Tibial artery (tissue), 4 donors: Measurements from ENCODE around the gene PTK7.

Experiments used
- DNase-seq, 2 donors: peaks; one replicate each; pipeline ENCODE4 v3.0.0-alpha.2; 2019
- H3K27ac ChIP-seq, 2 donors: fragments of 200-600 bp; sonication (generic) in 1 of 2; 1 replicate in 1 of 2; 2 replicates in 1 of 2; pipeline ENCODE4 v1.5.1; 2018 to 2019; ENCODE audit warnings: mild to moderate bottlenecking in 1 of 2
- H3K27me3 ChIP-seq, 2 donors: fragments of 200-600 bp; sonication (generic) in 1 of 2; one replicate each; pipeline versions ENCODE4 v1.5.1 to v1.6.0; 2016 to 2019
- H3K36me3 ChIP-seq, 3 donors: fragments of 200-600 bp; sonication (generic) in 2 of 3; one replicate each; pipeline ENCODE4 v1.5.1; 2016 to 2019; ENCODE audit warnings: mild to moderate bottlenecking in 2 of 3
- H3K4me1 ChIP-seq, 4 donors: fragments of 200-600 bp; sonication (generic) in 2 of 4; 1 replicate in 3 of 4; 2 replicates in 1 of 4; pipeline ENCODE4 v1.5.1; 2016 to 2019
- H3K4me3 ChIP-seq, 2 donors: fragments of 200-600 bp; sonication (generic) in 1 of 2; 1 replicate in 1 of 2; 2 replicates in 1 of 2; pipeline ENCODE4 v1.5.1; 2018 to 2019; ENCODE audit warnings: mild to moderate bottlenecking in 2 of 2
- H3K9me3 ChIP-seq, 3 donors: fragments of 200-600 bp; sonication (generic) in 1 of 3; one replicate each; pipeline ENCODE4 v1.5.1; 2016 to 2019
- CTCF ChIP-seq, 2 experiments: fragments of 200-600 bp in 1 of 2; fragments of 450-650 bp in 1 of 2; IDR thresholded peaks; one replicate each; pipeline ENCODE4 v1.5.1; 2017 to 2019; ENCODE audit warnings: antibody characterized with exemption in 2 of 2, mild to moderate bottlenecking in 1 of 2, moderate library complexity in 1 of 2
- intact Hi-C: fragments of 100-400 bp; cut with DNase I; formaldehyde crosslinking; loops from one replicate; pipeline ENCODE4 v1.15.0; 2023; ENCODE audit warnings: low total_unique reads

The PTK7 gene

GRCh38 chr6:43060755-43061633 is 15.1 kb upstream of the PTK7 start:
- TF ChIP-seq CTCF (IDR thresholded peaks at IDR 0.05), result no peak
- H3K27me3 ChIP-seq, result no peaks in the 10 kb centered on the region
- H3K4me3 ChIP-seq, result peak overlapping the region; percentile 76 to 92
- H3K9me3 ChIP-seq, result no peaks in the 10 kb centered on the region
- DNase-seq, result no peak
- peaks cover 4 to 30% (median 21%) of the 10 kb centered on the region in 4 donors for H3K4me1 ChIP-seq
- intact Hi-C loops, result no loop called here
- peak overlapping the region in 1 of 2 donors; percentile 91 for H3K27ac ChIP-seq
- peaks cover 5 to 60% (median 35%) of the 10 kb centered on the region in 3 donors for H3K36me3 ChIP-seq

- no peak for DNase-seq
- Histone ChIP-seq H3K9me3 (no peaks in the 10 kb centered on the region), H3K4me1 (peaks cover 4 to 30% (median 21%) of the 10 kb centered on the region in 4 donors), H3K4me3 (no peak overlapping the region), H3K27me3 (no peaks in the 10 kb centered on the region), H3K27ac (no peak overlapping the region), H3K36me3 (peaks cover 13 to 60% (median 35%) of the 10 kb centered on the region in 3 donors)
- intact Hi-C loops, result no loop called here
- no peak for TF ChIP-seq CTCF (IDR thresholded peaks at IDR 0.05)
These were observed 14.3 kb upstream of the PTK7 start for GRCh38 chr6:43061861-43062260.

- no peak for TF ChIP-seq CTCF (IDR thresholded peaks at IDR 0.05)
- H3K27me3 ChIP-seq, result no peaks in the 10 kb centered on the region
- no peak overlapping the region for H3K27ac ChIP-seq
- intact Hi-C loops, result no loop called here
- peak in 1 of 2 donors; percentile 39 for DNase-seq
- peaks cover 16 to 55% (median 30%) of the 10 kb centered on the region in 3 donors for H3K36me3 ChIP-seq
- H3K4me3 ChIP-seq, result no peak overlapping the region
- H3K4me1 ChIP-seq, result peaks cover 4 to 27% (median 21%) of the 10 kb centered on the region in 4 donors
- no peaks in the 10 kb centered on the region for H3K9me3 ChIP-seq
These were observed 13.3 kb upstream of the PTK7 start for GRCh38 chr6:43062818-43063217.

GRCh38 chr6:43070028-43070632 is 6.0 kb upstream of the PTK7 start:
- no peak for DNase-seq

More at GRCh38 chr6:43070028-43070632, 6.0 kb upstream of the PTK7 start:
- Histone ChIP-seq H3K9me3 (no peaks in the 10 kb centered on the region), H3K4me3 (no peak overlapping the region), H3K27me3 (peaks cover 0 to under 1% of the 10 kb centered on the region in 2 donors), H3K4me1 (peaks cover 0 to under 1% (median 0%) of the 10 kb centered on the region in 4 donors), H3K27ac (no peak overlapping the region), H3K36me3 (peaks cover 46 to 90% (median 64%) of the 10 kb centered on the region in 3 donors)
- TF ChIP-seq CTCF (IDR thresholded peaks at IDR 0.05), result peak in 1 of 2 experiments; percentile 20
- intact Hi-C loops, result loop anchor here (10.0 kb wide), 1 partner anchor 65 kb away; no protein-coding TSS in a partner anchor
